Activated naive CD4-positive, alpha-beta T cell treated with anti-CD3 and anti-CD28 coated beads, Interleukin-2, amount 10 ng/mL, durations not matched to agents 5 hours and 36 hours (primary cell): ENCODE results near the gene ST6GALNAC6. TPM values are rescaled to one million over a fixed set of nuclear protein-coding genes. Genes with fewer than 3 reads are reported as not detected.

Source experiments
- microRNA-seq: library from miRNA; unstranded; fragments of <30 nt; microRNA quantifications from one replicate; pipeline ENCODE4 v1.2.0, GENCODE V29; 2022; ENCODE audit warnings: borderline microRNAs expressed, borderline replicate concordance
- total RNA-seq, 2 experiments: library from RNA; stranded (reverse); gene quantifications; one replicate each; pipeline ENCODE4 v1.2.3, GENCODE V29; 2021

The ST6GALNAC6 gene, protein sequence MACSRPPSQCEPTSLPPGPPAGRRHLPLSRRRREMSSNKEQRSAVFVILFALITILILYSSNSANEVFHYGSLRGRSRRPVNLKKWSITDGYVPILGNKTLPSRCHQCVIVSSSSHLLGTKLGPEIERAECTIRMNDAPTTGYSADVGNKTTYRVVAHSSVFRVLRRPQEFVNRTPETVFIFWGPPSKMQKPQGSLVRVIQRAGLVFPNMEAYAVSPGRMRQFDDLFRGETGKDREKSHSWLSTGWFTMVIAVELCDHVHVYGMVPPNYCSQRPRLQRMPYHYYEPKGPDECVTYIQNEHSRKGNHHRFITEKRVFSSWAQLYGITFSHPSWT
- total RNA-seq = 100 to 1,000 TPM; 119 to 129 TPM

GRCh38 chr9:127899128-127899943, at the start of gene ST6GALNAC6:
TSS of gene ST6GALNAC6 (minus strand) at chr9:127899603. CDS start at chr9:127897981, 1,622 bp downstream.

GRCh38 chr9:127937388-127938297, 38.2 kb upstream of the ST6GALNAC6 start, which contains the start of gene DPM2:
TSS of gene DPM2 (minus strand) at chr9:127937854. CDS start at chr9:127937820, 34 bp downstream.

GRCh38 chr9:127930231-127931091, 31.1 kb upstream of the ST6GALNAC6 start, which contains the start of gene PIP5KL1:
TSS of gene PIP5KL1 (minus strand) at chr9:127930777. CDS start at chr9:127930752, 25 bp downstream.

GRCh38 chr9:127916720-127917581, 17.5 kb upstream of the ST6GALNAC6 start, which contains the start of gene ST6GALNAC4:
TSS of gene ST6GALNAC4 (minus strand) at chr9:127917041. CDS start at chr9:127916419, 622 bp downstream.

DNA sequence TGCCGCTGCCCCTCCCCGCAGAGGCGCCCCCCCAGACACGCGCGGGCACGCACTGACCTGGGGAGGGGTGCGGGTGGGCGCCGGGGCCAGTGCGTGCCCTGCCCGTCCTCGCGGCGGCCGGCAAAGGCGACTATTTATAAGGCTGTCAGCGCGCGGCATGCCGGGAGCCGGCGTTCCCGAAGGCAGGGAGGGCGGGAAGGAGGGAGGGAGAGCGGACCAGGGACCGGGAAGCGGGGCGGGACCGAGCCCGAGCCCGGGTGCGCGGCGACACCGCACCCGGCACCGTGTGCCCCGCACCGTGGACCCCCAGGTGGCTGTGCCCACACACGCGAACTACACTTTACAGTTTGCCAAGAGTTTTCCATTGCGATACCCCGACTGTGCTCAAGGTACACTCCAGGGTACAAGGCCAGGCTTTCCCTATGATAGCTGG, 21.8 kb downstream of the ST6GALNAC6 start, which contains the start of gene AK1:
Gene AK1, minus strand, starts transcription at position 110 of the 433 bp plus-strand sequence. CDS start 3,058 bp downstream, outside the sequence.

DNA sequence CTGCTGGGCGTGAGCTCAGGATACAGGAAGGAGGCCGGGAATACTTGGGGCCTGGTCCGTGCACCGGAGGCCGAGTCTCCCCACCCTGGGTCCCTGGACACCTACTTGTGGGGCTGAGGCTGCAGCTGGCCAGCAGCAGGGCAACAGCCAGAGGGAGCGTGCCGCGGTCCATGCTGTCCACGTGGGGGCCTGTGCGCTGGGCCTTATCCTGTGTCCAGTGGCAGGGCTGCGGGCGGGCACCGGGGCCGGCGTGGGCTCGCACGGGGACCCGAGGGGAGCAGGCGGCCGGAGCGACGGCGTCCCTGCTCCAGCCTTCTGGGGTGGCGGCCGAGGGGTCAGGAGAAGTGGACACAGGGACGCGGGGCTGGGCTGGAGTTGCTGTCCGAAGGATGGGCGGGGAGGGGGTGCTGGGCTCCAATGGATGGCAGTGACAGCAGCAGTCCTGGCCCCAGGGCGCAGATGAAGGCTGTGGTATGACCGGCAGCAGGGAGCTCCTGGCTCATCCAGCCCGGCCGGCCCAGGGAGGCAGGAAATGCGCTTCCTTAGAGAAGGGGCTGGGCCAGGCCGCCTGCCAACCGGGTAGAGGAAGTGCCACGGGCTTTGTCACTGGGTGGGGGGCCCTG, 45.1 kb downstream of the ST6GALNAC6 start, which contains the start of gene ENG:
Gene ENG, minus strand, starts transcription at position 475 of the 623 bp plus-strand sequence. Its CDS starts 303 bp downstream, at position 172.

Small RNAs within 50 kb of the gene (microRNA-seq; reads per million reads assigned to microRNA genes)
- gene MIR4672 = not detected

Other genes starting within 250 kb of the ST6GALNAC6 start
- under 1 TPM in 1 of 2 experiments, not detected in 1; 0.40 TPM for gene CFAP157, start 192.6 kb downstream of the ST6GALNAC6 start, total RNA-seq
- 1 to 10 TPM; 8.3 to 9.0 TPM for gene PTRH1, start 183.9 kb downstream of the ST6GALNAC6 start, total RNA-seq
- gene TTC16, start 183.5 kb downstream of the ST6GALNAC6 start, total RNA-seq = 1 to 10 TPM; 2.9 to 4.3 TPM
- gene TOR2A, start 164.3 kb downstream of the ST6GALNAC6 start, total RNA-seq = 10 to 100 TPM; 18.4 to 20.1 TPM
- gene SH2D3C, start 120.9 kb downstream of the ST6GALNAC6 start, total RNA-seq = 10 to 100 TPM; 70.4 to 70.6 TPM
- gene CDK9, start 113.6 kb downstream of the ST6GALNAC6 start, total RNA-seq = 100 to 1,000 TPM in 1 of 2 experiments, 10 to 100 TPM in 1; 95.2 to 102 TPM
- 10 to 100 TPM; 73.4 to 77.3 TPM for gene FPGS, start 96.7 kb downstream of the ST6GALNAC6 start, total RNA-seq
- 10 to 100 TPM; 18.3 TPM for gene ENG, start 44.9 kb downstream of the ST6GALNAC6 start, total RNA-seq
- gene AK1, start 21.9 kb downstream of the ST6GALNAC6 start, total RNA-seq = 10 to 100 TPM; 65.7 to 83.0 TPM
- 10 to 100 TPM; 29.6 to 32.1 TPM for gene ST6GALNAC4, start 17.4 kb upstream of the ST6GALNAC6 start, total RNA-seq
- 1 to 10 TPM; 1.0 to 1.2 TPM for gene PIP5KL1, start 31.2 kb upstream of the ST6GALNAC6 start, total RNA-seq
- gene DPM2, start 38.3 kb upstream of the ST6GALNAC6 start, total RNA-seq = 10 to 100 TPM; 59.0 to 60.3 TPM
- 100 to 1,000 TPM; 405 to 422 TPM for gene EEIG1, start 81.4 kb upstream of the ST6GALNAC6 start, total RNA-seq
- 10 to 100 TPM; 11.0 to 12.9 TPM for gene NAIF1, start 167.7 kb upstream of the ST6GALNAC6 start, total RNA-seq
- gene SLC25A25, start 168.6 kb upstream of the ST6GALNAC6 start, total RNA-seq = 10 to 100 TPM; 15.4 to 16.0 TPM
- 10 to 100 TPM; 44.6 to 50.5 TPM for gene PTGES2, start 228.1 kb upstream of the ST6GALNAC6 start, total RNA-seq
- not detected for gene LCN2, start 249.8 kb upstream of the ST6GALNAC6 start, total RNA-seq